Stimulated activated naive CD8-positive, alpha-beta T cell treated with anti-CD3 and anti-CD28 coated beads, Interleukin-15, Interleukin-2, amounts not matched to agents 100 ng/mL and 50 ng/mL, for 24 hours (primary cell): ENCODE data around the gene ALOXE3.

Source experiments
- H3K27ac Mint-ChIP-seq: one replicate; pipeline ENCODE4 v1.8.0; 2021; ENCODE audit warnings: mild to moderate bottlenecking, mixed read lengths
- H3K27me3 Mint-ChIP-seq: one replicate; pipeline ENCODE4 v1.8.0; 2021; ENCODE audit warnings: mixed read lengths
- H3K36me3 Mint-ChIP-seq: one replicate; pipeline ENCODE4 v1.8.0; 2021; ENCODE audit warnings: low read depth, mixed read lengths
- H3K4me1 Mint-ChIP-seq: one replicate; pipeline ENCODE4 v1.8.0; 2021; ENCODE audit warnings: low read depth, mixed read lengths
- H3K4me3 Mint-ChIP-seq: one replicate; pipeline ENCODE4 v1.8.0; 2021; ENCODE audit warnings: mild to moderate bottlenecking, mixed read lengths
- H3K9me3 Mint-ChIP-seq: one replicate; pipeline ENCODE4 v1.8.0; 2021; ENCODE audit warnings: mixed read lengths

The ALOXE3 gene

GRCh38 chr17:8117980-8118768, at the start of gene ALOXE3:
TSS of gene ALOXE3 (minus strand) at chr17:8118514. CDS start at chr17:8117990, 524 bp downstream.
- H3K36me3 Mint-ChIP-seq = peaks cover 12% of the 10 kb centered on the region
- H3K9me3 Mint-ChIP-seq = no peaks in the 10 kb centered on the region
- H3K27me3 Mint-ChIP-seq = peaks cover 60% of the 10 kb centered on the region
- H3K27ac Mint-ChIP-seq = peak within 1 kb of the TSS; percentile 96
- peak within 1 kb of the TSS; percentile 93 for H3K4me3 Mint-ChIP-seq
- H3K4me1 Mint-ChIP-seq = peaks cover 47% of the 10 kb centered on the region

DNA sequence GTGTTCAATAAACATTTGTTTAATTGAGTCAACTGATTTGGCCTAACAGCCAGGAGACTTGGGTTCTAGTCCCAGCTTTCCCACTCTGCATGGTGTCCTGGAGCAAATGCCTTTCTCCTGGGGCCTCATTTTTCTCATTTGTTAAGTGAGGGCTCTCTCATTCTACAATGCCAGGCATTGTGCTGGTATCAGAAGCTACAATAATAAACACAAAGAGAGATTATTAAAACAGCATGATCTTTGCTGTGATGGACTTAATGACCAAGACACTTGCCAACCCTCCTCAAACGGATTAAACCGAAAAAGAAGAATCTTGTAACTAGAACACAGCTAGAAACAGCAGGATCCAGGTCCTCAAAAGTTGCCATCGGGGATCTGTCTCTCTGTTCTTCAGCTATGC, 49.2 kb upstream of the ALOXE3 start:
- no peak overlapping the region for H3K27ac Mint-ChIP-seq

GRCh38 chr17:8166731-8167130, 48.4 kb upstream of the ALOXE3 start:
- Mint-ChIP-seq H3K27me3 (no peaks in the 10 kb centered on the region), H3K9me3 (no peaks in the 10 kb centered on the region), H3K4me1 (peaks cover 26% of the 10 kb centered on the region), H3K36me3 (peaks cover under 1% of the 10 kb centered on the region), H3K4me3 (no peak overlapping the region), H3K27ac (no peak overlapping the region)

More for the DNA sequence above, 49.2 kb upstream of the ALOXE3 start:
- Mint-ChIP-seq H3K9me3 (no peaks in the 10 kb centered on the region), H3K4me1 (peaks cover 28% of the 10 kb centered on the region), H3K4me3 (no peak overlapping the region), H3K36me3 (no peaks in the 10 kb centered on the region), H3K27me3 (no peaks in the 10 kb centered on the region)

GRCh38 chr17:8164815-8165131, 46.5 kb upstream of the ALOXE3 start:
- H3K9me3 Mint-ChIP-seq = no peaks in the 10 kb centered on the region
- peak overlapping the region; percentile 81 for H3K4me3 Mint-ChIP-seq
- peaks cover 46% of the 10 kb centered on the region for H3K4me1 Mint-ChIP-seq

DNA sequence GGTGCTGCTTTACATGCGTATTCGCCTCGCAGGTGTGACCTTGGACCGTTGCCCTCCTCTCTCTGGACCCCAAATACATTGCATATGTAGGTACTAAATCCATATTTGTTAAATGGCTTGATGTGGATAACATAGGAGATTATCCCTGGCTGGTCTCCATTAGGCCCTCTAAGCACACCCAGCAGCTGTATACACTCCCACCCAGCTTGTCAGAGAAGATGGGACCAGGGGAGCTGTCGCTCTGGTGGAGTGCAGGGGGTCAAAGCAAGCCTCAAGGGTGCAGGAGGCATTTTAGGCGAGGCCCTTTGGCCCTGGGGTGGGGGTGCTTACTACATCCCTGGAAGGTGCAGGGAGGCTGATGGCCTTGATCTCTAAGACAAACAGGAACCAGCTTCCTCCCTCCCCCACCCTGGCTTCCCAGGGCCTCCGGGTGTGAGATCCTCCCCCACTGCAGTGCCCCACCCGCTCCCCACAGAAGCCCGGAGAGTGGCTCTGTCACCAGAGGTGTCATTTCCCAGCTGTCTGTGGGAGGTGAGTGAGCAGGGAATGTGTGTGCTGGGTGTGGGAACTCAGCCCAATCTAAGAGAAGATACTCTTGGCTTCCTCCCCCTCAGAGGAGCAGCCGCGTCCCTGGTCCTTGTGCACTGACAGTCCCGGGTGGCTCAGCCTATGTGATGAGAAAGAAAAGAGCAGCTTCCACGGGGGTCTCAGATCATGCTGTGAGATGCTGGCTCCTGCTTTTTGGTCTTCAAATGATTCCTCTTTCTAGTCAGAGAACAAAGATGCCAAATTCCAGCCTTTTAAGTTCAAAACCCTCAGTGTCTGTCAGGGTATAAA, 45.9 kb upstream of the ALOXE3 start:
- no peaks in the 10 kb centered on the region for H3K9me3 Mint-ChIP-seq
- no peaks in the 10 kb centered on the region for H3K27me3 Mint-ChIP-seq
- peak overlapping the region; percentile 81 for H3K4me3 Mint-ChIP-seq
- peaks cover 25% of the 10 kb centered on the region for H3K36me3 Mint-ChIP-seq
- peaks cover 52% of the 10 kb centered on the region for H3K4me1 Mint-ChIP-seq
- H3K27ac Mint-ChIP-seq = peak overlapping the region; percentile 97

More at GRCh38 chr17:8164815-8165131, 46.5 kb upstream of the ALOXE3 start:
- Mint-ChIP-seq H3K36me3 (peaks cover 20% of the 10 kb centered on the region), H3K27me3 (no peaks in the 10 kb centered on the region), H3K27ac (peak overlapping the region; percentile 97)

DNA sequence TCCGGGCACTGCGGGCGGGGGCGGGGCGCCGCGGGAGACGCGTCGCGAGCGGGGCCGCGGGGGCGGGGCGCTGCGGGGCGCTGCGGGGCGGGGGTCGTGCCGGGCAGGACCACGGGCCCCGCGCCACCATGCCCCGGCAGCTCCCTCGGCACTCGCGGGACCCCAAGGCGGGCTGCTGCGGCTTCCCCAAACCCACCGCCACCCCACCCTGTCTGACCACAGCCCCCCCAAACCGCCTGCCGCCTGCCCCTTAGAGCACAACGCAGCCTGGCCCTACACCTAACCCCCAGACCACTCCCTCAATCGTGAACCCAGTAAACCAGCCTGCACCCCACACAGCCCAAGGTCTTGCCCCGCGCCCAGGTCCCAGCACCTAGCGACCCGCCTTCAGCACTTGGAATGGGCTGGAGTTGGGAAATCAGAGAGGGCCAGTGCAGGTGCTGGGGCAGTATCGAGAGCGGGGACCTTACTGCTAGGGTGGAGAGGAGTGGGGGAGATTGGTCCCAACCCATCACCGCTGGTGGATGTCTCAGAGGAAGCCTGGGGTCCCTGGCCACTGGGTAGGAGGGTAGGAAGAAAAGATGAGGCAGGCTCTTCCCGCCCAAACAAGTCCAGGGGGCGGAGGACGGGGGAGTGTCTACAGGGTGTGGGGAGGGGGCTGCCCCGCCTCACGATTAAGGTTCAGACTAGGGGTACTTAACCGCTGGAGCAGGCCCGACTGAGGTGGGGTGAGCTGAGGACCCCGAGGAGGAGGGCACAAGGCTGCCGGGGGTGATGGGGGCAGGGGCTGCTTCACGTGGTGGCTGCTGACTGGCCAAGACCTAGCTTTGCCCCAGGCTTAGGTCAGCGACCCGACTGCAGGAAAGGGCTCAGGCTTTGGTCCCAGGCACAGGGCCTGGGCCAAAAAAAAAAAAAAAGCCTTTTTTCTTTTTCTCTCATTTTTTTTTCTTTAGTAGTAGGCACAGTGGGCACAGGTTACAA, 45.0 kb upstream of the ALOXE3 start:
- Mint-ChIP-seq H3K4me1 (peaks cover 61% of the 10 kb centered on the region), H3K27ac (peak overlapping the region; percentile 97), H3K9me3 (no peaks in the 10 kb centered on the region), H3K36me3 (peaks cover 30% of the 10 kb centered on the region), H3K27me3 (no peaks in the 10 kb centered on the region), H3K4me3 (peak overlapping the region; percentile 81)

GRCh38 chr17:8162233-8162996, 44.1 kb upstream of the ALOXE3 start, which contains the start of gene VAMP2:
TSS of gene VAMP2 (minus strand) at chr17:8162948. CDS start at chr17:8162879, 69 bp downstream.
- Mint-ChIP-seq H3K4me3 (peak within 1 kb of the TSS; percentile 89), H3K27me3 (no peaks in the 10 kb centered on the region), H3K4me1 (peaks cover 61% of the 10 kb centered on the region), H3K36me3 (peaks cover 30% of the 10 kb centered on the region), H3K27ac (peak within 1 kb of the TSS; percentile 97), H3K9me3 (no peaks in the 10 kb centered on the region)

DNA sequence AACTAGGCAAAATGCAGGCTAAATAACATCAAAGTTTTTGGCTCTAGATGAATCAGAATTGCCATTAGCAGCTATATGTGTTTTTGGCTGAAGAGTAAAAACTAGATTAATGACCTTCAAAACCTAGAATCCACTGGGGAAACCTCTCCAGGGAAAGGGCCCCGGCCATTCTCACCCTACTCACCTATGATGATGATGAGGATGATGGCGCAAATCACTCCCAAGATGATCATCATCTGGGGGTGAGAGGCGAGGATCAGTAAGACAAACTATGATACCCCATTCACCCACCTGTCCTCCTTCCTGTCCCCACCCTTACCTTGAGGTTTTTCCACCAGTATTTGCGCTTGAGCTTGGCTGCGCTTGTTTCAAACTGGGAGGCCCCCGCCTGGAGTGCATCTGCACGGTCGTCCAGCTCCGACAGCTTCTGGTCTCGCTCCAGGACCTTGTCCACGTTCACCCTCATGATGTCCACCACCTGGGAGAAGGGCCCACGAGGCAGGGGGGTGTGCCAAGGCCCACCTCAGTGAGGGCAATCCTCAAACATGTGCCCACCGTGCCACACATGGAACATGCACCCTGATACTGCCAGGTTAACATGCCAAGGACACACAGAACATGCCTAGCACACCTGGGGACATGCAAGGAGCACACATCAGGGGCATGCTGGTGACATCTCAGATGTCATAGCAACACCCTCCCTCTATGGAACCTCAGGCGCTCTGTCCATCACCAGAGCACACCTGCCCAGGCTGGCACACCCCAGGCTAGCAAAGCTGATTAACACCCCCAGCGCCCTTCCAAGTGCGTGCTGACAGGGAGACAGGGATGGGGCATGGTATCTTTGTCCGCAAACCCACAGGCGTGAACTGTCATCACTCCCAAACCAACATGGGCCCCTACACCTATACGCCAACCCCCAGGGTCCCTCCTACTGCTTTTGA, 43.2 kb upstream of the ALOXE3 start:
- Mint-ChIP-seq H3K9me3 (no peaks in the 10 kb centered on the region), H3K27ac (peak overlapping the region; percentile 96), H3K4me1 (peaks cover 61% of the 10 kb centered on the region), H3K27me3 (no peaks in the 10 kb centered on the region), H3K36me3 (peaks cover 30% of the 10 kb centered on the region), H3K4me3 (peak overlapping the region; percentile 89)

DNA sequence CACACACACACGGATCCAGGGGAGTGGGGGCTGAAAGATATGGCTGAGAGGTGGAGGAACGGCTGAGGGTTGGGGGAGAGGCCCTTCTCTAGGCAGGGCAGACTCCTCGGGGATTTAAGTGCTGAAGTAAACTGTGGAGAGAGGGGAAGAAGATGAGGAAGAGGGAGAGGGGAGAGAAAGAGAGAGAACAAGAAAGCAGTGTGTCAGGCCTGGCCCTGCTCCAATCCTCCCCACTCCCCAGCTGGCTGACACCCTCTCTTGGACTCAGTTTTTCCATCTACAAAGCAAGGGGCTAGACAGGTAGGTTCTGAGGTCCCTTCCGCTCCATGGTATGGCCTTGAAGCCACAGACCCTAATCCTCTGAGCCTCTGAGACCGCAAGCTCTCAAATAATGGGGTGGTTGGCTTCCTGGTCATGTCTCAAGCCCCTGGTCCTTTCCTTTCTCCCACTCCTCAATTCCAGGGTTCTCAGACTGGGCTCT, 42.5 kb upstream of the ALOXE3 start:
- peak overlapping the region; percentile 96 for H3K27ac Mint-ChIP-seq
- H3K9me3 Mint-ChIP-seq = no peaks in the 10 kb centered on the region
- H3K36me3 Mint-ChIP-seq = peaks cover 30% of the 10 kb centered on the region
- no peaks in the 10 kb centered on the region for H3K27me3 Mint-ChIP-seq
- H3K4me1 Mint-ChIP-seq = peaks cover 61% of the 10 kb centered on the region
- peak overlapping the region; percentile 89 for H3K4me3 Mint-ChIP-seq

DNA sequence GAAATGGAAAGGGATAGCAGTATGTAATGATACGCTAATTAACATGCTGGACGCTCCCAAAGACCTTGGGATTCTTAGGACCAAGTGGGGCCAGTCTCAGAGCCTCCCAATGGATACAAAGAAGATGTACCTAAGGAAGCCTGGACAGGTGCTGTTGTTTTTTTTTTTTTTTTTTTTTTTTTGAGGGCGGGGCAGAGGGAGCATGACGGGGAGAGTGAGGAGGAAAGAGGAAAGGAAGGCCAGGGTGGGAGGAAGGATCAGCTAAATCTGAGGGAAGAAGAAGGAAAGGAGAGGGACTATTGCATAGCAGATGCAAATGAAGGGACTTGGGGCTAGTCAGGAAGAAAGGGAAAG, 41.9 kb upstream of the ALOXE3 start:
- Mint-ChIP-seq H3K4me3 (peak overlapping the region; percentile 74), H3K9me3 (no peaks in the 10 kb centered on the region), H3K4me1 (peaks cover 60% of the 10 kb centered on the region), H3K36me3 (peaks cover 30% of the 10 kb centered on the region), H3K27ac (peak overlapping the region; percentile 96), H3K27me3 (no peaks in the 10 kb centered on the region)

DNA sequence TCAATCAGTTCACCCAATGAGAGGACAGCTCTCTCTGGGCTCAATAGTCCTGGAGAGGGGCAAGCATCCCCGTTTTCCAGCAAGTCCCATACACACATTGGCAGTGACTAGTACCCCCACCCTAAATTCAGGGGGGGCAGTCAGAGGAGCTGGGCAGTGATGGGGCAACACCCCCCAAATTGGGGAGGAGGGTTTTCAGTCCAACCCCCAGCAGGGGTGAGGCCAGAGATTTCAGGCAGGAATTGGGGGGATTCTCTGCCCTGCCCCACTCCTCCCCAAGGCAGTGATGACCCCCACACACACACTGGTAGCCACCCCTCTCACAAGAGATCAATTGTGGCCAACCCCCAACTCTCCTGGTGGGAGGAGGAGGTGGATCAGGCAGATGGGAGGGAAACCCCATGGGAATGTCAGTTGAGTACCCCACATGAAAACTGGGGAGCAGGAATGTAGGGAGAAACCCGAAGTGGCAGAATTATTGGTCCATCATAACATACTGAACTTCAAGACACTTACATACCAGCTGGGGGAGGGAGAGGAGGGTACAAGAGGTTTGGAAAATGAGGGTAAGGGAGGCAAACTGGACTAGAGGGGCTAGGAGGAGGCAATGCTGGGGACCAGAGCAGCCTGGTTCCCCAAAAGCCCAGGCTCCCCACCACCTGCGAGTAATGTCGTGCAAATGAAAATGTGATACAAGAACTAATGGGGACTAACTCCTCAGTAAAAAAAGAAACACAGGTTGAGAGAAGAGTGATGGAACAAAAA, 41.3 kb upstream of the ALOXE3 start:
- Mint-ChIP-seq H3K4me3 (peak overlapping the region; percentile 74), H3K27ac (peak overlapping the region; percentile 96), H3K36me3 (peaks cover 30% of the 10 kb centered on the region), H3K27me3 (no peaks in the 10 kb centered on the region), H3K4me1 (peaks cover 54% of the 10 kb centered on the region), H3K9me3 (no peaks in the 10 kb centered on the region)

DNA sequence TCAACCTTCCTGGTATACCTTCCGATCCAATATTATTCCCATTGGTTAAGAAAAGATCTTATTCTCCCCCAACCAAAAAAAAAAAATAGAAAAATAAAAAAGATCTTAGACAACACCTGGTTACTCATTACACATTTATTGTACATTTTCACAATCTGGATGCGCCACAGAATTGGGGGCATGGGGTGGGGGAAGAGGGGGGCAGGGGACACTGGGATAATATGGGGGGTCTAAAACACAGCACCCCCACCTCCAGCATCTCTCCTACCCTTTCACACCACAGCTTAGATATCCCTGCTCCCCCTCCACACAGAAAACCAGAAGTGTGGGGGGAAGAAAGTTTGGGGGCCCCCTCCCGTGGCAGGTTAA, 40.7 kb upstream of the ALOXE3 start:
- peak overlapping the region; percentile 96 for H3K27ac Mint-ChIP-seq
- H3K4me1 Mint-ChIP-seq = peaks cover 48% of the 10 kb centered on the region
- peaks cover 30% of the 10 kb centered on the region for H3K36me3 Mint-ChIP-seq
- no peaks in the 10 kb centered on the region for H3K27me3 Mint-ChIP-seq
- peak overlapping the region; percentile 52 for H3K4me3 Mint-ChIP-seq
- no peaks in the 10 kb centered on the region for H3K9me3 Mint-ChIP-seq
